Measurements from ENCODE around the gene CCNDBP1. TPM values are rescaled to one million over a fixed set of nuclear protein-coding genes. Genes with fewer than 3 reads are reported as not detected.

CCNDBP1 gene
- total RNA-seq, 1 donor from 2014 or later: 61.8 TPM

DNA sequence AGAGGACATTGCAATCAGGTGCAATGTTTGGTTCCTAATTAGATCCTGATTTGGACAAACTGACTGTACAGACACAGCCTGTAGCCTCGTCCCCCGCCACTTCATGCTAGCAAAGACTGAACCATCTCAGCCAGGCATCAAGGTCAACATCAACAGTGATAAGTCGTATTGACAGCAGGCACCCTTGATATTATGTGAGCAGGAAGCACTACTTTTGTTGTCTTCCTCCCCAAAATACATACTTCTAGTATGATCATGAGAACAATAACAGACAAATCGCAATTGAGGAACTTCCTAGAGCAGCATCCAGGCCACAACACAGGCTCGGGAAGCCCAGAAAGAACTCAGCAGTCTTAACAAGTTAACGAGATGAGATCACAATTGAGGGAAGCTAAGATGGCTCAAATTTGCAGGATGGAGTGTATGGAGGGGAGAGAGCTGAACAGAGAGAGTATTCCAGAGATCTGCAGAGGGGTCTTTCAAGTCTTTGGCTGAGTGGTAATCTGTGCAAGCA is 61.1 kb downstream of the CCNDBP1 start:
- peaks cover 6% of the 10 kb centered on the region for H3K27me3 ChIP-seq (ENCODE audit: control insufficient read depth, insufficient read depth, low read length)
- no peak for DNase-seq (ENCODE audit: low read depth)
- no peaks in the 10 kb centered on the region for H3K36me3 ChIP-seq (ENCODE audit: control insufficient read depth, insufficient read depth, low read length)
- TF ChIP-seq, protein P1, sequence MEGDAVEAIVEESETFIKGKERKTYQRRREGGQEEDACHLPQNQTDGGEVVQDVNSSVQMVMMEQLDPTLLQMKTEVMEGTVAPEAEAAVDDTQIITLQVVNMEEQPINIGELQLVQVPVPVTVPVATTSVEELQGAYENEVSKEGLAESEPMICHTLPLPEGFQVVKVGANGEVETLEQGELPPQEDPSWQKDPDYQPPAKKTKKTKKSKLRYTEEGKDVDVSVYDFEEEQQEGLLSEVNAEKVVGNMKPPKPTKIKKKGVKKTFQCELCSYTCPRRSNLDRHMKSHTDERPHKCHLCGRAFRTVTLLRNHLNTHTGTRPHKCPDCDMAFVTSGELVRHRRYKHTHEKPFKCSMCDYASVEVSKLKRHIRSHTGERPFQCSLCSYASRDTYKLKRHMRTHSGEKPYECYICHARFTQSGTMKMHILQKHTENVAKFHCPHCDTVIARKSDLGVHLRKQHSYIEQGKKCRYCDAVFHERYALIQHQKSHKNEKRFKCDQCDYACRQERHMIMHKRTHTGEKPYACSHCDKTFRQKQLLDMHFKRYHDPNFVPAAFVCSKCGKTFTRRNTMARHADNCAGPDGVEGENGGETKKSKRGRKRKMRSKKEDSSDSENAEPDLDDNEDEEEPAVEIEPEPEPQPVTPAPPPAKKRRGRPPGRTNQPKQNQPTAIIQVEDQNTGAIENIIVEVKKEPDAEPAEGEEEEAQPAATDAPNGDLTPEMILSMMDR (IDR thresholded peaks at IDR 0.05; ENCODE audit: insufficient read depth, low read length, poor library complexity, severe bottlenecking): no peak
- H3K4me3 ChIP-seq (ENCODE audit: low read depth, low read length): no peak overlapping the region

Other genes with a start within 250 kb of the CCNDBP1 start
- gene UBR1, start 79.4 kb upstream of the CCNDBP1 start, total RNA-seq: 16.9 and 19.0 TPM in 2 replicates
- gene TMEM62, start 51.8 kb upstream of the CCNDBP1 start, total RNA-seq: 22.3 and 23.6 TPM in 2 replicates
- gene EPB42, start 35.6 kb downstream of the CCNDBP1 start, total RNA-seq: not detected in 2 replicates
- gene TGM5, start 81.5 kb downstream of the CCNDBP1 start, total RNA-seq: not detected in 2 replicates
- gene TGM7, start 116.9 kb downstream of the CCNDBP1 start, total RNA-seq: not detected in 2 replicates
- 7.8 and 9.2 TPM in 2 replicates for gene LCMT2, start 145.2 kb downstream of the CCNDBP1 start, total RNA-seq
- gene ZSCAN29, start 185.6 kb downstream of the CCNDBP1 start, total RNA-seq: 29.5 and 38.5 TPM in 2 replicates
- 8.9 and 12.8 TPM in 2 replicates for gene TUBGCP4, start 185.7 kb downstream of the CCNDBP1 start, total RNA-seq